H54 (cell line): ENCODE data around the gene ZSWIM8.
A peak's percentile ranks its signal among the peaks of the same experiment; 100 is the strongest.

Experiments
- DNase-seq: peaks from one replicate; pipeline ENCODE4 v3.0.0; 2011; ENCODE audit warnings: low spot score, mixed read lengths; ENCODE audit not compliant: insufficient read length
- FAIRE-seq: peaks from 3 replicates; lab custom pipeline; 2011; peaks lifted over from hg19 to GRCh38; lab: Jason Lieb, UNC
- POLR2A ChIP-seq: IDR thresholded peaks from 2 replicates; pipeline ENCODE4 v1.6.1; 2011; ENCODE audit warnings: low read depth, mild to moderate bottlenecking, low read length

Gene ZSWIM8

DNA sequence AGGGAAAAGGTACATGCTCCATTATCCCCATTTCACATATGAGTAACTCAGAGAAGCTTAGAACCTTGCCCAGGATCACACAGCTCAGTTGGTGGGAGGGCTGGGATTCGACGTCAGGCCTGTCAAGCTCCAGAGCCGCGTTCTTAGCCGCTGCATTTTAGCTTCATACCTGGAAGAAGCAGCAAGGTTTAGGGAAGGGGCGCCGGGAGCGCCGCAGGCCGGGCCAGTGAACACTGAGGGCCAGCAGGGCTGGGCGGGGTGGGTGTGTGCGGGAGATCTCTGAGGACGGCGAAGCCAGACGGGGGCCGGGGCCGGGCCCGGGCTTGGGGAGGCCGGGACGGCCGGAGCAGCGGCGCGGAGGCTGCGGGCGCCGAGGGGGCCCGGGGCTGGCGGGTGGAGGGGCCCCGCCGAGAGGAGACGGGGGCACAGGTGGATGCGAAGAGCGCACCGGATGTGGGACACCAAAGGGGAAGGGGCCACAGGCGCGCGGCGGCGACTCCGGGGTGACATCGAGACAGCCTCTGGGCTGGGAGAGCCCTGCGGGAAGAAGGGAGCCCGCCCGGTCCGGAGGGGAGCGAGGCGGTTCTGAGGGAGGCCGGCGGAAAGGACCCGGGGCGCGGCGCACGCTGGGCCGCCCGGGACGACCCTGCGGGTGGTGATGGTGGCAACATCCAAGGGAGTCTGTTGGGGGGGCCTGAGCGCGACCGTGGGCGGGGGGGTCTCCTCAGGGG, 25.5 kb downstream of the ZSWIM8 start:
- DNase-seq = peak; percentile 70
- FAIRE-seq = no peak
- TF ChIP-seq POLR2A = no peak

DNA sequence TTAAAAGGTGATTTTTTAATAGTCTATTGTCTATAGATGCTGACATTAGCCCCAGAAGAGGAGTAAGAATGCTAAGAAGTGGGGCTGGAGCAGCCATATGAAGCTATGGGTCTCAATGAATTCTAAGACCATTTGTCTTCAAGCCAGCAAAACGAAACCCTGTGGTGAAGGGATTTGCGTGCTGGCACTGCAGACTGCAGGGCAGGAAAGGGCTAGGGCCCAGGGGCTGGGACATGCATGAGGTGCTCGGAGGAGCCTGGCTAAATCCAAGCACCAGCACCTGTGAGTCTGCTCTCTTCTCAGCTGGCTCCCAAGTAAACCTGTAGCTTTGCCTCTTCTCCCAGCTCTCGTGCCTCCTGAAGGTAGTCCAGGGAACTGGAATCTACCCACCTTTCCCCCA, 27.3 kb downstream of the ZSWIM8 start:
- no peak for DNase-seq
- FAIRE-seq = no peak
- TF ChIP-seq POLR2A = no peak

DNA sequence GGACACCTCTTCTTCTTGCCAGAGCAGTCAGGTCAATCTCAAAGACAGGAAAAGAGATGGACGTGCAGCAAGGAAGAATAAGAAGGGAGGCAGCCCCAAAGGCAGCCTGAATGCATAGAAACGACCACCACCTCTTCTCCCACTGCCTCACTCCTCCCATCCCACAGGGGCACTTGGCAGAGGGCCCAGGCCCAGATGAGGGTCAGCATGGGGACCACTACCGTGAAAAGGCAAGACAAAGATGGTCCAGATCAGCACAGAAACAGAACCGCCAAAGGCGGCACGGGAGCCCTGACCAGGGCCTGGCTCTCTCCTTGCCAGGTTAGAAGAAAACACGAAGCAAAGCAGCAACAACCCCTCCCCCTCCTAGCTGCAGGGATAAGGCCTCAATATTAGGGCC, 27.9 kb downstream of the ZSWIM8 start:
- no peak for TF ChIP-seq POLR2A
- FAIRE-seq = no peak
- DNase-seq = no peak

DNA sequence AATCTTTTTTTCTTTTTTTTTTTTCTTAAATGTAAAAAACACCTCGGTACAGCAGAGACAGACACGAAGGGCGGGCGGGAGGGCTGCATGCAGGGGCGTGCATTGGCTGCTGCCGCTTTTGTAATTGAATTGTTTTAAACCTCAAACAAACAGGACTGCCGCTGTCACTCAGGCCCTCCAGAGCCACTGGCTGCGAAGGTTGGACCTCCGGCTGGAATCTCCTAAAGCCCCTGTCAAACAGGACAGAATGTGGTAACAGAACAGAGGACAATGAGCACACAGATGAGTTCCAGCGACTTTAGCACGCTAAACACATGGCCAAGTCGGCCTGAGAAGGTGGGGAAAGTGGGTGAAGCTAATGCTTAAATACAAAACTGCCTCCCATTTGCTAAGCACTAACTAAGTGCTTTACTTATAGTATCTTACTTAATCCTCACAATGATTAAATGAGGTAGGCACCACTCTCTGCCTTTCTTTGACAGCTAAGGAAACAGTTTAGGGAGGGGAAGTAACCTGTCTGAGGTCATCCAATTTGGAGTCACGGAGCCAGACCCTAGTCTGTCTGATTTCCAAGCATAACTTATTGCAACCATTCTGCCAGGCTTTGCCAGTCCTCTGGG, 29.0 kb downstream of the ZSWIM8 start:
- TF ChIP-seq POLR2A = no peak
- no peak for DNase-seq
- FAIRE-seq = no peak

DNA sequence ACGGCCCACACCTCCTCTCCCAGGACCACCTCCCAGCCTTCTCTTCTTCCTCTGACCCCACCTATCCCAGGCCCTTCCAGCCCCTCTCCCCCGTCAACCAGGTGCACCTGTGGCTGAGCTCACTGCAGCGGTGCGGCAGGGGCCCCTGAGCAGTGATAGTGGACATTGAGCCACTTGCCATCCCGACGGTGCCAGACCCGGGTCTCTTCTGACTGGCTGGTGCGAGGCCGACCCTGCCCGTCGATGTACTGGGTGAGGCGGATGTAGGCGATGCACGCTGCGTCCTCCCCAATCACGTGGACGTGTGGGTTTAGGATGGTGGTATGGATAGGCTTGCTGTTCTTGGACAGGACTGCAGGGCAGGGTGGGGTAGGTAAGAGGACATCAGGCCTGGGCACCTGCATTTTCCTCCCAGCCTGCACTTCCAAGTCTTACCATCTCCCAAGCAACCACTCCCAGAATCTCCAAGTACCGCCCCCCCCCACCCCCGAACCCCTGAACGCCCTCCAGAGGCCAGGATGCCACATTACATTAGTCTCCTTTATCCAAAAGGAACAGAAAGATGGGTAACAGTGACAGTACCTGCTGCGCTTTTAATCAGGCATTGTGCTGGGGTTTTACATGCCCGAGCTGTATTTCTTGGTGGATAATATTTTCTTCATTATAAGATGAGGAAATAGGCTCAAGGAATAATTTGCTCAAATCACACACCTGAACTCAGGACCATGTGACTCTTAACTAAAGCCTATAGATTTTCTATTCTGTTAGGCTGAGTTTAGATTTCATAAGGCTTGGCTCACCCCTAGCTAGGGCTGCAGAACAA, 29.7 kb downstream of the ZSWIM8 start:
- DNase-seq (peak; percentile 68), FAIRE-seq (no peak)
- TF ChIP-seq POLR2A = no peak

DNA sequence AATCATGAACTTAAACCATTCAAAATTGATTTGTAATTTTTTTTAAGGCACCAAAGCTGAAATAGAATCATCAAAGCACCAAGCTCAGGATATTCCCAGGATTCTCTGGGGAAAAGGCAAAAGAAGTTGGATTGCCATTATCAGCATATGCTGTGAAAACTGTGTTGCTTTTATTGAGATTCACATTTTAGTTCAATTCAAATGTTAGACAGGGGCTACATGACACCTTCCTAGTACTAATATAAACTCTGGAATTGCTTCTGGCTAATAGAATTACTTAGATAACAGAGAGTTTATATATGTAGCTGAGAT, 30.3 kb downstream of the ZSWIM8 start:
- DNase-seq = no peak
- no peak for TF ChIP-seq POLR2A
- FAIRE-seq = no peak

DNA sequence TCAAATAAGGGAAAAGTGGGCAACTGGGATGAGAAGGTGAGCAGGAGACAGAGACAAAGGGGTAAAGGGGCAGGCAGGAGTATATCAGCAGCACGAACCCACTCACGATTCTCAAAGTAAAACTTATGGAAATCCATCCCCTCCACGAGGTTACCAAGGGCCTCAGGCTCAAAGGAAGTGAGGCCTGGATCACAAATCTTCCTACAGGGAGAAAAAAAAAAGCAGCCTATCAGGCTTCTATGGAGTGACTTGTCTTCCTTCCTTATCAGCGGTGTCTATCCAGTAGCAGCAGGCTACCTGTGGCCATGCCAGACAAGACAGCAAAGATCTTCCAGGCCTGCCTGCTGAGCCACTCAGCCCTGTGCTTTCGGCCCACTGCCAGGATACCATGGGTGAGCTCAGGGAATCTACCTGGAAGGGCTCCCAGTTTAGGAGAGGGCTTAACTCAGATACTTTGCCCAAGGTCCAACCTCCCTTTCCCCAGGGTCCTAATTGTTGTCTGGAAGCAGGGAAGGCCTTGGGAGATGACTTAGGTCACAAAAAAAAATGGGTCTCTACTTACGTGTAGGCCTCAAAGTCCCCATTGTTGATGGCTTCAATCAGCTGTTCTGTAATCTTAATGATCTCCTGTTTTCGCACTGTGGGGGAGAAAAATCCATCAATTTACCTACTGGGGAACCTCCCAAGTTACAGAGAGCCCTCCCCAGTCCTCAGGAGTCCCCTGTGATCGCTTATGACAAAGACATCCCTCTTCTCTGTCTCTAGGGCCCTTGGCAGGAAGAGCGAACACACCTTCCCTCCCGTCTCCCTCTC, 31.7 kb downstream of the ZSWIM8 start:
- TF ChIP-seq POLR2A = no peak
- FAIRE-seq (no peak), DNase-seq (no peak)

DNA sequence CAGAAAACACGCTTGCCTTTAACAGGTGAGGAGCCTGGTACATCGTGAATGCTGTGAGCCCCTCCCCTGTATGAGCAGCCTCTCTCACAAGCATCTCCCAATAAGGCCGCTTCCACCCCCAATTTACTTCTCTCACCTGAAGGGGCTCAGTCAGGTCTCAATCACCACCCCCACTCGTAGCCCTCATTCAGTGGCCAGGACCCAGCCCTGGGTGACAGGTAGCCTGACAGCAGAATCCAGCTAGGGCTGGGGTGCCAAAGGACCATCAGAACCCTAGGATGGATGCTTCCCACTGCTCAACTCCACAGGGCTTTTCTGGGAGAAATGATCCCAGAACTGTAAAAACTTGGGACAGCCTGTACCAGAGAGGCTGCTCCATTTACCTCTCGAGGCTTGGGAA, 32.4 kb downstream of the ZSWIM8 start:
- DNase-seq = no peak
- no peak for TF ChIP-seq POLR2A
- FAIRE-seq = no peak

DNA sequence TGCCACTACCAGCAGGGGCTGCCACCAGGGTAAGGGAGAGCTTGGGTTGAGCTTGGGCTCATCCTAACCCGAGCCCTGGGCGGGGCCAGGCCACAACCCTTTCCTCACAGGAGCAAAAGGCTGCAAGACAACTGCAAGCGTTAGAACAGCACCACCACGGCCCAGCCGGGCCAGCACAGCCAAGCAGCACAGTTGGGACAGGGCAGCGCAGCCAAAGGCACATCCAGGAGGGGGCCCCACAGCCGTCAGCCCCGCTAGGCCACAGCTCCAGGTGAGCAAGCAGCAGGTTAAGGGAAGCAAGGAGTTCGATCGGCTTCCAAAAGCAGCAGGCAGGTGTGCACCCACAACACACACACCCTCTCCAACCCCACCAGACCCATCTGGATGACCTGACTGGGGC, 33.0 kb downstream of the ZSWIM8 start:
- DNase-seq (no peak), FAIRE-seq (no peak)
- TF ChIP-seq POLR2A = no peak

DNA sequence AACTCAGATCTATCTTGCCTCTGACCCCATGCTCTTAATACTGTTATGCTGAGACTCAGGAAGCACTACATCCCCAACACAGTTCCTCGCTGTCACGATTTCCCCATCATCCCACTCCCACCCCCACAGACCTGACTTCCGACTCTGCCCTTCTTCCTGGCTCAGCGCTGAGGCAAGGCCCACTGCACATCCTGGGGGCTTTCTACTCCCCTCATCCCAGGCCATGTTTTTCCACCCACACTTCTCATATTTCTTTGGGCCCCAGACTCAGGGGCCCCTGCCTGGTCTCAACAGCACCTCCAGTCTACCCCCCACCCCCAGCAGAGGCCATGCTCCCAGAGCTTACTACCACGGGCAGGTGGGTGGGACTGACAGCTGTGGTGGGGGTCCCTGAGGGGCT, 33.7 kb downstream of the ZSWIM8 start:
- FAIRE-seq = no peak
- TF ChIP-seq POLR2A = no peak
- no peak for DNase-seq

DNA sequence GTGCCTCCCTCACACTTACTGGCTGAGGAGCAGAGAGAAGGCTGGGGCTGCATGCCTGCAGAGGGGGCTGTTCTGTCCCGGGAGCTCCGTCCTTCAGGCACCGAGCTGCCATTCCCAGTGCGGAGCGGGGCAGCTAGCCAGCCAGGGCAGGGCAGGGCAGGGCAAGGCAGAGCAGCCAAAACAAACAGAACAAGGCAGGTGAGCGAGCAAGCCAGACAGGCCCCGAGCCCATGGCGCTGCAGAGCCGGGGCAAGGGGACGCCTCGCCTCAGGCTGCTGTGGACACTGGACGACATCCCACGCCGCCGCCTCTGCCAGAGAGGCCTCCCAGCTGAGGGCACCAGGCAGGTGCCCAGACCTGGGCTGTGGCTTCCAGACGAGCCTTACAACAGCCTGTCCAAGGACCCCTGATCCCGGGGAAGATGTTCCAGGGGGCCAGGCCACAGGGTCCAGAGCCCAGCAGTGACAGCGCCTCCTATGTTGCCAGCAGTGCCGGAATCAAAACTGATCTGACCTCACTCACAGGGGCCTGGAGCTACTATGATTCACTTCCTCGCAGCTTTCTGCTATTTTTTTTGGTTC, 34.2 kb downstream of the ZSWIM8 start:
- FAIRE-seq (no peak), DNase-seq (peak; percentile 42)
- TF ChIP-seq POLR2A = no peak

DNA sequence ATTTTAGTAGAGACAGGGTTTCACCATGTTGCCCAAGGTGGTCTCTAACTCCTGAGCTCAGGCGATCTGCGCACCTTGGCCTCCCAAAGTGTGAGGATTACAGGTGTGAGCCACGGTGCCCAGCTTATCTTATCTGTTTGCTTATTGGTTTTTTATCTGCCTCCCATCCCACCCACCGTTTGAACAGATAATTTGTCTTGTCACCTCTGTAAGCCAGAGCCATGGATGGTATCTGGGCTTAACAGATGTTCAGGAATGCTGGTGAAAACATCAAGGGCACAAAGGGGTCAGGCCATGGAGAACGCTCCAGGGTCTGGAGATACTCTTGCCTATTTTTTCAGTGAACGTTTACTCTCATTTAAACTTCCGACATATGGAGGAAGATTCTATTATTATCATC, 38.0 kb downstream of the ZSWIM8 start:
- FAIRE-seq (no peak), DNase-seq (no peak)
- TF ChIP-seq POLR2A = no peak

DNA sequence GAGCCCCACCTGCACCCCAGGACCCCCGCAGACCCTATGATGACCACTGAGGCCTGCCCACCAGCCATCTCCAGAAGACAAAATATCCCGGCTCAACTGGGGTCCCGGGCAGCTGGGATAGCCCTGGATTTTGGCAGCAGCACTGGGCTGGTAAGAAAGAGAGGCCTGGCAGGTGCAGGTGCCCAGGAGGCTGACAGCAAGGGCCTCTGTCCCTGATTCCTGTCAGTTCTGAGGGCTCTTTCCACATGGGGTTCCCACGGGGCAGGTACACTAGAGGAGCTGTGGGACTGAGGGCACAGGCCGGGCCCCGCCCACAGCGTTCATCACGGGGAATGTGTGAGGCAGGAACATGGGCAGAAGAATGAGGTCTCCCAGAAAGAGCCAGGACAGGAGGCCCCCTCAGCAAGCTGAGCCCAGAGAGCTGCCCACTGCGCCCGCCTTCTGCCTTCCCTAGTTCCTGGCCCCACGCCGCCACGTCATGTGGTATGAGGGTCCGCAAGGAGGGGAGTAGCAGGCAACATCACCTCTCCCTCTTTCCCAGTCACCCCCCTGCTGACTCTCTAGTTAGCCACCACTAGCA, 38.8 kb downstream of the ZSWIM8 start:
- no peak for TF ChIP-seq POLR2A

More for the DNA sequence above, 38.8 kb downstream of the ZSWIM8 start:
- FAIRE-seq = no peak
- DNase-seq = no peak
